KOPT-K1 (cell line): Measurements from ENCODE around the gene ACTR6.
"Not testable (repeated sequence)": the region's sequence is repeated elsewhere in the genome, so short reads cannot be mapped to it uniquely, and the experiment has no call there.

Experiments
- H3K27ac ChIP-seq: fragments of 200-600 bp; sonication (generic); 2 replicates; pipeline ENCODE4 v1.5.1; 2016; ENCODE audit warnings: antibody characterized with exemption, mild to moderate bottlenecking, low read depth, low read length; ENCODE audit not compliant: poor library complexity, severe bottlenecking
- H3K36me3 ChIP-seq: fragments of 200-600 bp; sonication (generic); 2 replicates; pipeline ENCODE4 v1.5.1; 2017; ENCODE audit warnings: antibody characterized with exemption, mild to moderate bottlenecking, low read length, moderate library complexity; ENCODE audit not compliant: insufficient read depth
- H3K9me3 ChIP-seq: fragments of 200-600 bp; sonication (generic); 2 replicates; pipeline ENCODE4 v1.5.1; 2017; ENCODE audit warnings: antibody characterized with exemption, low read length, mild to moderate bottlenecking; ENCODE audit not compliant: insufficient read depth, poor library complexity, severe bottlenecking

Gene ACTR6

GRCh38 chr12:100170313-100170858 is 30.2 kb upstream of the ACTR6 start:
- Histone ChIP-seq H3K27ac (no peak overlapping the region), H3K9me3 (no peaks in the 10 kb centered on the region), H3K36me3 (peaks cover 75% of the 10 kb centered on the region)

GRCh38 chr12:100171248-100171647 is 29.4 kb upstream of the ACTR6 start:
- Histone ChIP-seq H3K9me3 (no peaks in the 10 kb centered on the region), H3K36me3 (peaks cover 69% of the 10 kb centered on the region), H3K27ac (no peak overlapping the region)

GRCh38 chr12:100173111-100173510 is 27.5 kb upstream of the ACTR6 start:
- H3K36me3 ChIP-seq: peaks cover 78% of the 10 kb centered on the region

GRCh38 chr12:100174495-100174894 is 26.1 kb upstream of the ACTR6 start:
- H3K36me3 ChIP-seq: peaks cover 74% of the 10 kb centered on the region

More at GRCh38 chr12:100173111-100173510, 27.5 kb upstream of the ACTR6 start:
- Histone ChIP-seq H3K9me3 (no peaks in the 10 kb centered on the region), H3K27ac (no peak overlapping the region)

GRCh38 chr12:100176493-100176892 is 24.1 kb upstream of the ACTR6 start:
- peaks cover 79% of the 10 kb centered on the region for H3K36me3 ChIP-seq
- not testable (repeated sequence) for H3K27ac ChIP-seq, H3K9me3 ChIP-seq

More at GRCh38 chr12:100174495-100174894, 26.1 kb upstream of the ACTR6 start:
- no peaks in the 10 kb centered on the region for H3K9me3 ChIP-seq
- H3K27ac ChIP-seq: no peak overlapping the region

GRCh38 chr12:100179252-100179651 is 21.4 kb upstream of the ACTR6 start:
- Histone ChIP-seq H3K27ac (no peak overlapping the region), H3K9me3 (no peaks in the 10 kb centered on the region), H3K36me3 (peaks cover 60% of the 10 kb centered on the region)

GRCh38 chr12:100184549-100185145 is 16.0 kb upstream of the ACTR6 start:
- no peak overlapping the region for H3K27ac ChIP-seq
- no peaks in the 10 kb centered on the region for H3K9me3 ChIP-seq
- H3K36me3 ChIP-seq: peaks cover 51% of the 10 kb centered on the region

GRCh38 chr12:100185361-100185894 is 15.2 kb upstream of the ACTR6 start:
- Histone ChIP-seq H3K27ac (no peak overlapping the region), H3K9me3 (no peaks in the 10 kb centered on the region), H3K36me3 (peaks cover 51% of the 10 kb centered on the region)

GRCh38 chr12:100186071-100186470 is 14.5 kb upstream of the ACTR6 start:
- Histone ChIP-seq H3K9me3 (no peaks in the 10 kb centered on the region), H3K36me3 (peaks cover 51% of the 10 kb centered on the region), H3K27ac (no peak overlapping the region)

- peaks cover 58% of the 10 kb centered on the region for H3K36me3 ChIP-seq
- no peaks in the 10 kb centered on the region for H3K9me3 ChIP-seq
- H3K27ac ChIP-seq: no peak overlapping the region
Observed at GRCh38 chr12:100187068-100187467, 13.5 kb upstream of the ACTR6 start.

GRCh38 chr12:100187857-100188519 is 12.6 kb upstream of the ACTR6 start:
- Histone ChIP-seq H3K36me3 (peaks cover 65% of the 10 kb centered on the region), H3K27ac (no peak overlapping the region)

GRCh38 chr12:100188888-100189635 is 11.6 kb upstream of the ACTR6 start:
- not testable (repeated sequence) for H3K27ac ChIP-seq, H3K9me3 ChIP-seq
- H3K36me3 ChIP-seq: peaks cover 76% of the 10 kb centered on the region

More at GRCh38 chr12:100187857-100188519, 12.6 kb upstream of the ACTR6 start:
- no peaks in the 10 kb centered on the region for H3K9me3 ChIP-seq

- Histone ChIP-seq H3K9me3 (no peaks in the 10 kb centered on the region), H3K36me3 (peaks cover 84% of the 10 kb centered on the region), H3K27ac (no peak overlapping the region)
Observed at GRCh38 chr12:100189636-100190394, 10.8 kb upstream of the ACTR6 start.

- H3K36me3 ChIP-seq: peaks cover 84% of the 10 kb centered on the region
- no peak overlapping the region for H3K27ac ChIP-seq
- H3K9me3 ChIP-seq: no peaks in the 10 kb centered on the region
Observed at GRCh38 chr12:100193085-100193484, 7.5 kb upstream of the ACTR6 start.
